ENCODE results near the gene HVCN1.
A peak's percentile ranks its signal among the peaks of the same experiment; 100 is the strongest.
"Not testable (repeated sequence)": the region's sequence is repeated elsewhere in the genome, so short reads cannot be mapped to it uniquely, and the experiment has no call there.

The HVCN1 gene

DNA sequence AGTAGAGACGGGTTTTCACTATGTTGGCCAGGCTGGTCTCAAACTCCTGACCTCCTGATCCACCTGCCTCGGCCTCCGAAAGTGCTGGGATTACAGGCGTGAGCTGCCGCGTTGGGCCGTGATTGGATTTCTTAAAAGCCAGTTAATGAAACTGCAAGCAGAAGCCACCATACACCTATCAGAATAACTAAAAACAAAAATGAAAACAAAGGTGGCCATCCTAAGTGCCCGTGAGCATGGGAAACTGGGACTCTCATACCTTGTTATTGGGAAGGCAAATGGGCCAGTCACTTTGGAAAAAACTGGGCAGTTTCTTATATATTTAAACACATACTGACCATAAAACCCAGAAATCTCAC, 82.7 kb downstream of the HVCN1 start:
- no peak overlapping the region for H3K4me3 ChIP-seq (ENCODE audit: low read length, poor library complexity, severe bottlenecking)

DNA sequence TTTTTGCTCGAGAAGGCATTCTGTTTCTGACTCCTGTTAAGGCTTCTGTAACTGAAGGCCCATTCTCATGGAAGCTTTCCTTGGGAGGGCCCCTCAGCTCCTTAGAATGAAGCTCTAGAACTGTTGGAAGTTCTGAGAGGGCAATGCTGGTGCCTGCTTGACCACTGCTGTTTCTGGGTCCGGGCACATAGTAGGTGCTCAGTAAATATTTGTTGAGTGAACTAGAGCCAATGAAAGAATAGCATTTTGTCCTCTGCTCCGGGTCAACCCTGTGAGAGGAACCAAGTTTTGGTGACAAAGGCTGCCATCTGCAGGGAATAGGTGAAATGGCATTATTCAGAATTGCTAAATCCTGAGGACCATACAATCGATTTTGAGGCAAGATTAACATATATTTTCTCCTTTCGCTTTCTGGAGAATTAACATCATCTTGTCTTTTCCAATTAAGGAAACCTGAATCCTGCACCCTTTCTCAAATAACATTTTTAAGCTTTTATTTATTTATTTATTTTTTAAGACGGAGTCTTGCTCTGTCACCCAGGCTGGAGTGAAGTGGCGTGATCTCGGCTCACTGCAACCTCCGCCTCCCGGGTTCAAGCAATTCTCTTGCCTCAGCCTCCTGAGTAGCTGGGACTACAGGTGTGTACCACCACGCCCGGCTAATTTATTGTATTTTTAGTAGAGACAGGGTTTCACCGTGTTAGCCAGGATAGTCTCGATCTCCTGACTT, 86.7 kb downstream of the HVCN1 start:
- H3K4me2 ChIP-seq (ENCODE audit: low read depth, low read length, poor library complexity, severe bottlenecking); H3K79me2 ChIP-seq (ENCODE audit: insufficient read depth, low read length); H3K9ac ChIP-seq (ENCODE audit: low read depth, low read length, poor library complexity, severe bottlenecking); H3K4me1 ChIP-seq (ENCODE audit: insufficient read depth, low read length, poor library complexity, severe bottlenecking); H3K27me3 ChIP-seq (ENCODE audit: insufficient read depth, low read length, poor library complexity, severe bottlenecking); H3K4me3 ChIP-seq (ENCODE audit: low read length, poor library complexity, severe bottlenecking); H3K9me3 ChIP-seq (ENCODE audit: insufficient read depth, low read depth, low read length); H4K20me1 ChIP-seq (ENCODE audit: insufficient read depth, low read length, poor library complexity, severe bottlenecking); H3F3A ChIP-seq (ENCODE audit: low read depth); H3K9me2 ChIP-seq (replicated peaks; ENCODE audit: low read depth, low read length); H3K36me3 ChIP-seq (ENCODE audit: insufficient read depth, low read length): not testable (repeated sequence)
- H2AFZ ChIP-seq (ENCODE audit: low read length), result 0 out of 2 replicates have a peak overlapping the region, but pooled peaks have one; percentile 2
- TF ChIP-seq, protein P1, sequence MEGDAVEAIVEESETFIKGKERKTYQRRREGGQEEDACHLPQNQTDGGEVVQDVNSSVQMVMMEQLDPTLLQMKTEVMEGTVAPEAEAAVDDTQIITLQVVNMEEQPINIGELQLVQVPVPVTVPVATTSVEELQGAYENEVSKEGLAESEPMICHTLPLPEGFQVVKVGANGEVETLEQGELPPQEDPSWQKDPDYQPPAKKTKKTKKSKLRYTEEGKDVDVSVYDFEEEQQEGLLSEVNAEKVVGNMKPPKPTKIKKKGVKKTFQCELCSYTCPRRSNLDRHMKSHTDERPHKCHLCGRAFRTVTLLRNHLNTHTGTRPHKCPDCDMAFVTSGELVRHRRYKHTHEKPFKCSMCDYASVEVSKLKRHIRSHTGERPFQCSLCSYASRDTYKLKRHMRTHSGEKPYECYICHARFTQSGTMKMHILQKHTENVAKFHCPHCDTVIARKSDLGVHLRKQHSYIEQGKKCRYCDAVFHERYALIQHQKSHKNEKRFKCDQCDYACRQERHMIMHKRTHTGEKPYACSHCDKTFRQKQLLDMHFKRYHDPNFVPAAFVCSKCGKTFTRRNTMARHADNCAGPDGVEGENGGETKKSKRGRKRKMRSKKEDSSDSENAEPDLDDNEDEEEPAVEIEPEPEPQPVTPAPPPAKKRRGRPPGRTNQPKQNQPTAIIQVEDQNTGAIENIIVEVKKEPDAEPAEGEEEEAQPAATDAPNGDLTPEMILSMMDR (conservative IDR thresholded peaks at IDR 0.05; ENCODE audit: low read length), result peak; percentile 84

More for the DNA sequence above, 82.7 kb downstream of the HVCN1 start:
- Histone ChIP-seq H3K79me2 (ENCODE audit: insufficient read depth, low read length) (no peaks in the 10 kb centered on the region), H3K4me1 (ENCODE audit: insufficient read depth, low read length, poor library complexity, severe bottlenecking) (peaks cover 3% of the 10 kb centered on the region), H2AFZ (ENCODE audit: low read length) (no peak overlapping the region), H3K9ac (ENCODE audit: low read depth, low read length, poor library complexity, severe bottlenecking) (no peak overlapping the region), H3K4me2 (ENCODE audit: low read depth, low read length, poor library complexity, severe bottlenecking) (no peak overlapping the region), H4K20me1 (ENCODE audit: insufficient read depth, low read length, poor library complexity, severe bottlenecking) (no peaks in the 10 kb centered on the region), H3K36me3 (ENCODE audit: insufficient read depth, low read length) (no peaks in the 10 kb centered on the region), H3K27me3 (ENCODE audit: insufficient read depth, low read length, poor library complexity, severe bottlenecking) (no peaks in the 10 kb centered on the region), H3K9me2 (replicated peaks; ENCODE audit: low read depth, low read length) (no peaks in the 10 kb centered on the region), H3F3A (ENCODE audit: low read depth) (no peaks in the 10 kb centered on the region), H3K9me3 (ENCODE audit: insufficient read depth, low read depth, low read length) (no peaks in the 10 kb centered on the region)
- TF ChIP-seq, protein P1 (conservative IDR thresholded peaks at IDR 0.05; ENCODE audit: low read length), result no peak
- TF ChIP-seq EZH2phosphoT487 (IDR thresholded peaks at IDR 0.05; ENCODE audit: borderline replicate concordance), result no peak

DNA sequence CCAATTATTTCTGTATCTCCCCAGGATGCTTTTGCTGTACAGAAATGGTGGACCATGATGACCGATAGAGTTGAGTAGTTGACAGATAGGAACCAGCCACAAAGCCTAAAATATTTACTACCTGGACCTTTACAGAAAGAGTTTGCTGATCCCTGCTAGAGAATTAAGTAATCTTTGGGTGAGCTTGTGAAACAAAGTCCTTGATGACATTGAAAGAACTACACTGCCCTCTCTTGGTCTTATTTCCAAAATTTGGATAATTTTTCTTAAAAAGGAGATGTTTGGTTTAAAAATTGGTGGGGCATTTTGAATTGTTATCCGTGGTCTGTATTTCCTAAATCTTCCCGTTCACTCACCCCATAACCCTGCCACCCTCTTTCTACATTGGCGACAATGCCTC, 88.7 kb downstream of the HVCN1 start:
- Histone ChIP-seq H3K4me2 (ENCODE audit: low read depth, low read length, poor library complexity, severe bottlenecking) (no peak overlapping the region), H2AFZ (ENCODE audit: low read length) (peak overlapping the region; percentile 53; the same call in 1 of the 2 replicates)
- TF ChIP-seq, protein P1 (conservative IDR thresholded peaks at IDR 0.05; ENCODE audit: low read length), result peak; percentile 68
- no peak for TF ChIP-seq EZH2phosphoT487 (IDR thresholded peaks at IDR 0.05; ENCODE audit: borderline replicate concordance)

More for the DNA sequence above, 88.7 kb downstream of the HVCN1 start:
- no peak overlapping the region for H3K9ac ChIP-seq (ENCODE audit: low read depth, low read length, poor library complexity, severe bottlenecking)
- no peaks in the 10 kb centered on the region for H3K79me2 ChIP-seq (ENCODE audit: insufficient read depth, low read length)
- H3K4me1 ChIP-seq (ENCODE audit: insufficient read depth, low read length, poor library complexity, severe bottlenecking), result no peaks in the 10 kb centered on the region
- H3K27me3 ChIP-seq (ENCODE audit: insufficient read depth, low read length, poor library complexity, severe bottlenecking), result no peaks in the 10 kb centered on the region
- no peaks in the 10 kb centered on the region for H3K9me2 ChIP-seq (replicated peaks; ENCODE audit: low read depth, low read length)
- no peaks in the 10 kb centered on the region for H3K36me3 ChIP-seq (ENCODE audit: insufficient read depth, low read length)
- no peak overlapping the region for H3K4me3 ChIP-seq (ENCODE audit: low read length, poor library complexity, severe bottlenecking)
- no peaks in the 10 kb centered on the region for H3K9me3 ChIP-seq (ENCODE audit: insufficient read depth, low read depth, low read length)
- H4K20me1 ChIP-seq (ENCODE audit: insufficient read depth, low read length, poor library complexity, severe bottlenecking), result no peaks in the 10 kb centered on the region
- no peaks in the 10 kb centered on the region for H3F3A ChIP-seq (ENCODE audit: low read depth)
